Esophagus squamous epithelium (tissue), 5 donors: Measurements from ENCODE around the gene SYTL5. TPM values are rescaled to one million over a fixed set of nuclear protein-coding genes. Genes with fewer than 3 reads are reported as not detected.
A peak's percentile ranks its signal among the peaks of the same experiment; 100 is the strongest.

Experiments
- DNase-seq: peaks from one replicate; lab custom pipeline; 2025; lab: John Stamatoyannopoulos, UW
- H3K27ac ChIP-seq, 4 donors: fragments of 200-600 bp; sonication (generic); one replicate each; pipeline ENCODE4 v1.5.1; 2016 to 2019; ENCODE audit warnings: mild to moderate bottlenecking in 1 of 4
- H3K27me3 ChIP-seq, 4 donors: fragments of 200-600 bp; sonication (generic); 1 replicate in 3 of 4; 2 replicates in 1 of 4; pipeline versions ENCODE4 v1.5.1 to v1.6.0; 2017 to 2021; ENCODE audit warnings: antibody characterized with exemption in 1 of 4
- H3K36me3 ChIP-seq, 3 donors: fragments of 200-600 bp; sonication (generic); one replicate each; pipeline ENCODE4 v1.5.1; 2016 to 2019
- H3K4me1 ChIP-seq, 3 donors: fragments of 200-600 bp; sonication (generic); one replicate each; pipeline ENCODE4 v1.5.1; 2017 to 2019
- H3K4me3 ChIP-seq, 4 donors: fragments of 200-600 bp; sonication (generic); 1 replicate in 3 of 4; 2 replicates in 1 of 4; pipeline ENCODE4 v1.5.1; 2016 to 2019; ENCODE audit warnings: mild to moderate bottlenecking in 2 of 4, moderate library complexity in 1 of 4
- H3K9me3 ChIP-seq, 3 donors: fragments of 200-600 bp; sonication (generic); one replicate each; pipeline ENCODE4 v1.5.1; 2016 to 2019
- CTCF ChIP-seq, 6 experiments: fragments of 450-650 bp in 4 of 6; fragments of 200-600 bp in 2 of 6; sonication (generic) in 2 of 6; IDR thresholded peaks; one replicate each; pipeline ENCODE4 v1.5.1; 2016 to 2019; ENCODE audit warnings: antibody characterized with exemption in 6 of 6, mild to moderate bottlenecking in 4 of 6, moderate library complexity in 4 of 6
- POLR2A ChIP-seq, 4 donors: fragments of 450-650 bp; IDR thresholded peaks; one replicate each; pipeline ENCODE4 v1.6.1; 2017; ENCODE audit warnings: antibody characterized with exemption in 4 of 4, mild to moderate bottlenecking in 4 of 4, moderate library complexity in 3 of 4
- WGBS, 2 donors: methylation state at CpG; one replicate each; pipeline ENCODE4 v1.1.5; 2018; 5-methylcytosine and 5-hydroxymethylcytosine counted together
- intact Hi-C: fragments of 100-400 bp; cut with DNase I; formaldehyde crosslinking; loops from one replicate; pipeline ENCODE4 v1.15.0; 2022
- total RNA-seq, 4 donors: library from RNA; depleted of rRNA; stranded (reverse); fragments of >200 nt; gene quantifications; one replicate each; pipeline ENCODE4 v1.1.0, GENCODE V29; 2016
- donor health status: DM: yes; HTN: yes; CAD: no.

Gene SYTL5
- total RNA-seq, 4 donors from 2014 or later: 0.76 to 8.9 (median 4.8) TPM

GRCh38 chrX:38069991-38070390, 63.6 kb downstream of the SYTL5 start:
- TF ChIP-seq POLR2A (IDR thresholded peaks at IDR 0.05) (no peak), CTCF (IDR thresholded peaks at IDR 0.05) (no peak)
- Histone ChIP-seq H3K27me3 (no peaks in the 10 kb centered on the region), H3K27ac (peak overlapping the region in 1 of 4 donors; percentile 17), H3K36me3 (no peaks in the 10 kb centered on the region), H3K9me3 (no peaks in the 10 kb centered on the region), H3K4me3 (no peak overlapping the region), H3K4me1 (peaks cover 0 to 12% (median 0%) of the 10 kb centered on the region in 3 donors)
- WGBS, 2 donors: 81 to 100% methylated on average over 1 of the region's 1 CpG
- no peak for DNase-seq
- intact Hi-C loops: no loop called here

GRCh38 chrX:38079463-38079862, 73.1 kb downstream of the SYTL5 start:
- Histone ChIP-seq H3K27ac (no peak overlapping the region), H3K4me3 (no peak overlapping the region), H3K4me1 (no peaks in the 10 kb centered on the region), H3K9me3 (no peaks in the 10 kb centered on the region), H3K36me3 (no peaks in the 10 kb centered on the region), H3K27me3 (no peaks in the 10 kb centered on the region)
- TF ChIP-seq CTCF (IDR thresholded peaks at IDR 0.05) (no peak), POLR2A (IDR thresholded peaks at IDR 0.05) (no peak)
- intact Hi-C loops: no loop called here
- DNase-seq: no peak

- 41 to 54% methylated on average over 3 of the region's 3 CpGs for WGBS, 2 donors
- Histone ChIP-seq H3K27ac (no peak overlapping the region), H3K36me3 (no peaks in the 10 kb centered on the region), H3K9me3 (no peaks in the 10 kb centered on the region), H3K4me3 (no peak overlapping the region), H3K4me1 (no peaks in the 10 kb centered on the region), H3K27me3 (no peaks in the 10 kb centered on the region)
- intact Hi-C loops: no loop called here
- DNase-seq: no peak
- TF ChIP-seq CTCF (IDR thresholded peaks at IDR 0.05): no peak
Observed at GRCh38 chrX:38080808-38081207, 74.5 kb downstream of the SYTL5 start.

- no peaks in the 10 kb centered on the region for H3K27me3 ChIP-seq
- intact Hi-C loops: no loop called here
- no peaks in the 10 kb centered on the region for H3K9me3 ChIP-seq
- whole genome bisulfite sequencing, 2 donors: 50 to 67% methylated on average over 1 of the region's 1 CpG
- no peak for DNase-seq
- H3K4me1 ChIP-seq: peaks cover 0 to 1% (median 0%) of the 10 kb centered on the region in 3 donors
- TF ChIP-seq CTCF (IDR thresholded peaks at IDR 0.05): no peak
- no peak for TF ChIP-seq POLR2A (IDR thresholded peaks at IDR 0.05)
- no peak overlapping the region for H3K4me3 ChIP-seq
- H3K36me3 ChIP-seq: no peaks in the 10 kb centered on the region
- no peak overlapping the region for H3K27ac ChIP-seq
Observed at GRCh38 chrX:38081909-38082308, 75.6 kb downstream of the SYTL5 start.

GRCh38 chrX:38082309-38082708, 76.0 kb downstream of the SYTL5 start:
- no peaks in the 10 kb centered on the region for H3K36me3 ChIP-seq
- no peaks in the 10 kb centered on the region for H3K9me3 ChIP-seq
- no peak overlapping the region for H3K27ac ChIP-seq
- H3K4me1 ChIP-seq: peaks cover 0 to 5% (median 0%) of the 10 kb centered on the region in 3 donors
- intact Hi-C loops: no loop called here
- 57 to 100% methylated on average over 2 of the region's 2 CpGs for WGBS, 2 donors
- H3K4me3 ChIP-seq: no peak overlapping the region
- no peak for DNase-seq
- H3K27me3 ChIP-seq: no peaks in the 10 kb centered on the region
- no peak for TF ChIP-seq POLR2A (IDR thresholded peaks at IDR 0.05)
- no peak for TF ChIP-seq CTCF (IDR thresholded peaks at IDR 0.05)
